Measurements from ENCODE around the gene NEGR1. TPM values are rescaled to one million over a fixed set of nuclear protein-coding genes. Genes with fewer than 3 reads are reported as not detected.

The NEGR1 gene
- total RNA-seq, 2 experiments from 2014 or later: not detected

- BruUV-seq (replicated peaks): no TSS peak
- Histone ChIP-seq H3K9me3 (ENCODE audit: low read length) (no peaks in the 10 kb centered on the region), H3K4me3 (ENCODE audit: low read depth, low read length, poor library complexity, severe bottlenecking) (no peak overlapping the region), H3K36me3 (ENCODE audit: insufficient read depth, low read length) (no peaks in the 10 kb centered on the region), H3K27ac (ENCODE audit: low read depth, low read length, poor library complexity, severe bottlenecking) (no peak overlapping the region), H3K79me2 (ENCODE audit: insufficient read depth, low read depth, low read length) (no peaks in the 10 kb centered on the region), H2AFZ (ENCODE audit: low read length) (no peak overlapping the region), H3K4me2 (ENCODE audit: low read length) (no peak overlapping the region), H3K4me1 (ENCODE audit: insufficient read depth, low read length, poor library complexity, severe bottlenecking) (no peaks in the 10 kb centered on the region), H4K20me1 (ENCODE audit: insufficient read depth, low read length) (no peaks in the 10 kb centered on the region), H3K9me2 (ENCODE audit: insufficient read depth, low read length) (no peaks in the 10 kb centered on the region)
- intact Hi-C loops (cut with micrococcal nuclease; ENCODE audit: unreplicated experiment): no loop called here
- POLR2A ChIA-PET: no interaction called here
- no peak for DNase-seq (ENCODE audit: low spot score)
- CTCF ChIA-PET (ENCODE audit: unreplicated experiment): no interaction called here
- TF ChIP-seq CTCF (conservative IDR thresholded peaks at IDR 0.05; ENCODE audit: low read length) (no peak), EZH2phosphoT487 (IDR thresholded peaks at IDR 0.05; ENCODE audit: borderline replicate concordance, low read depth, low read length) (no peak)
These were observed 302.5 kb downstream of the NEGR1 start for GRCh38 chr1:71979882-71980281.

- ChIA-PET CTCF (ENCODE audit: unreplicated experiment) (no interaction called here), POLR2A (no interaction called here)
- no peak overlapping the region for H3K27ac ChIP-seq (ENCODE audit: low read depth, low read length, poor library complexity, severe bottlenecking)
- intact Hi-C loops (cut with micrococcal nuclease; ENCODE audit: unreplicated experiment): no loop called here
- H4K20me1 ChIP-seq (ENCODE audit: insufficient read depth, low read length): no peaks in the 10 kb centered on the region
- no peaks in the 10 kb centered on the region for H3K9me3 ChIP-seq (ENCODE audit: low read length)
- no TSS peak for BruUV-seq (replicated peaks)
- H3K79me2 ChIP-seq (ENCODE audit: insufficient read depth, low read depth, low read length): no peaks in the 10 kb centered on the region
- no peak overlapping the region for H3K4me3 ChIP-seq (ENCODE audit: low read depth, low read length, poor library complexity, severe bottlenecking)
- H2AFZ ChIP-seq (ENCODE audit: low read length): no peak overlapping the region
- no peaks in the 10 kb centered on the region for H3K4me1 ChIP-seq (ENCODE audit: insufficient read depth, low read length, poor library complexity, severe bottlenecking)
- H3K9me2 ChIP-seq (ENCODE audit: insufficient read depth, low read length): no peaks in the 10 kb centered on the region
- no peak for DNase-seq (ENCODE audit: low spot score)
- TF ChIP-seq EZH2phosphoT487 (IDR thresholded peaks at IDR 0.05; ENCODE audit: borderline replicate concordance, low read depth, low read length) (no peak), CTCF (conservative IDR thresholded peaks at IDR 0.05; ENCODE audit: low read length) (no peak)
- H3K36me3 ChIP-seq (ENCODE audit: insufficient read depth, low read length): no peaks in the 10 kb centered on the region
- no peak overlapping the region for H3K4me2 ChIP-seq (ENCODE audit: low read length)
These were observed 314.7 kb downstream of the NEGR1 start for GRCh38 chr1:71967670-71968069.

- Histone ChIP-seq H3K4me2 (ENCODE audit: low read length) (no peak overlapping the region), H3K79me2 (ENCODE audit: insufficient read depth, low read depth, low read length) (no peaks in the 10 kb centered on the region), H3K36me3 (ENCODE audit: insufficient read depth, low read length) (no peaks in the 10 kb centered on the region), H3K9me2 (ENCODE audit: insufficient read depth, low read length) (no peaks in the 10 kb centered on the region), H3K9me3 (ENCODE audit: low read length) (no peaks in the 10 kb centered on the region), H2AFZ (ENCODE audit: low read length) (no peak overlapping the region), H3K4me3 (ENCODE audit: low read depth, low read length, poor library complexity, severe bottlenecking) (no peak overlapping the region), H3K27ac (ENCODE audit: low read depth, low read length, poor library complexity, severe bottlenecking) (no peak overlapping the region), H3K4me1 (ENCODE audit: insufficient read depth, low read length, poor library complexity, severe bottlenecking) (no peaks in the 10 kb centered on the region), H4K20me1 (ENCODE audit: insufficient read depth, low read length) (no peaks in the 10 kb centered on the region)
- intact Hi-C loops (cut with micrococcal nuclease; ENCODE audit: unreplicated experiment): no loop called here
- no peak for DNase-seq (ENCODE audit: low spot score)
- POLR2A ChIA-PET: no interaction called here
- CTCF ChIA-PET (ENCODE audit: unreplicated experiment): no interaction called here
- BruUV-seq (replicated peaks): no TSS peak
- TF ChIP-seq CTCF (conservative IDR thresholded peaks at IDR 0.05; ENCODE audit: low read length) (no peak), EZH2phosphoT487 (IDR thresholded peaks at IDR 0.05; ENCODE audit: borderline replicate concordance, low read depth, low read length) (no peak)
These were observed 318.2 kb downstream of the NEGR1 start for GRCh38 chr1:71964188-71964587.

Data from OCI-LY7 (cell line).